ENCODE data around the gene RSF1. TPM values are rescaled to one million over a fixed set of nuclear protein-coding genes. Genes with fewer than 3 reads are reported as not detected.

The RSF1 gene
- total and polyA plus RNA-seq, 2 donors (not counting 1 experiment from before 2014, with no cell fraction given) = 4.8 to 104 TPM

- H4K20me1 ChIP-seq (ENCODE audit: control insufficient read depth, insufficient read depth, low read length, poor library complexity, severe bottlenecking) = no peaks in the 10 kb centered on the region
- H3K4me2 ChIP-seq (replicated peaks; ENCODE audit: low read depth, low read length, poor library complexity, severe bottlenecking) = no peak overlapping the region
- ATAC-seq (ENCODE audit: low read depth) (no peak), DNase-seq (no peak)
- Mint-ChIP-seq H3K4me1 (peaks cover 7% of the 10 kb centered on the region), H3K4me3 (no peak overlapping the region), H3K9me3 (ENCODE audit: insufficient read depth) (no peaks in the 10 kb centered on the region), H3K27ac (no peak overlapping the region), H3K27me3 (no peaks in the 10 kb centered on the region)
- ChIA-PET CTCF (no interaction called here), POLR2A (no interaction called here)
- peaks cover 1 to 68% of the 10 kb centered on the region in 2 experiments for H3K36me3 ChIP-seq (replicated peaks in 1 of 2; ENCODE audit: control extremely low read depth in 1 of 2, control insufficient read depth in 1 of 2, extremely low read depth in 1 of 2, insufficient read depth in 2 of 2, low read length in 1 of 2)
- TF ChIP-seq, protein P1, sequence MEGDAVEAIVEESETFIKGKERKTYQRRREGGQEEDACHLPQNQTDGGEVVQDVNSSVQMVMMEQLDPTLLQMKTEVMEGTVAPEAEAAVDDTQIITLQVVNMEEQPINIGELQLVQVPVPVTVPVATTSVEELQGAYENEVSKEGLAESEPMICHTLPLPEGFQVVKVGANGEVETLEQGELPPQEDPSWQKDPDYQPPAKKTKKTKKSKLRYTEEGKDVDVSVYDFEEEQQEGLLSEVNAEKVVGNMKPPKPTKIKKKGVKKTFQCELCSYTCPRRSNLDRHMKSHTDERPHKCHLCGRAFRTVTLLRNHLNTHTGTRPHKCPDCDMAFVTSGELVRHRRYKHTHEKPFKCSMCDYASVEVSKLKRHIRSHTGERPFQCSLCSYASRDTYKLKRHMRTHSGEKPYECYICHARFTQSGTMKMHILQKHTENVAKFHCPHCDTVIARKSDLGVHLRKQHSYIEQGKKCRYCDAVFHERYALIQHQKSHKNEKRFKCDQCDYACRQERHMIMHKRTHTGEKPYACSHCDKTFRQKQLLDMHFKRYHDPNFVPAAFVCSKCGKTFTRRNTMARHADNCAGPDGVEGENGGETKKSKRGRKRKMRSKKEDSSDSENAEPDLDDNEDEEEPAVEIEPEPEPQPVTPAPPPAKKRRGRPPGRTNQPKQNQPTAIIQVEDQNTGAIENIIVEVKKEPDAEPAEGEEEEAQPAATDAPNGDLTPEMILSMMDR (IDR thresholded peaks at IDR 0.05) = no peak
- TF ChIP-seq EZH2 (IDR thresholded peaks at IDR 0.05; ENCODE audit: borderline replicate concordance, insufficient read depth, low read depth, low read length, poor library complexity, severe bottlenecking) = no peak
- H3K79me2 ChIP-seq (ENCODE audit: control insufficient read depth, insufficient read depth, low read length) = no peaks in the 10 kb centered on the region
- H2AFZ ChIP-seq (ENCODE audit: insufficient read depth, low read depth, low read length, poor library complexity, severe bottlenecking) = no peak overlapping the region
- WGBS (ENCODE audit: insufficient coverage) = 100% methylated on average over 3 of the region's 3 CpGs
- no peaks in the 10 kb centered on the region for H3K27me3 ChIP-seq (replicated peaks in 1 of 4; ENCODE audit: control extremely low read depth in 1 of 4, control insufficient read depth in 3 of 4, insufficient read depth in 4 of 4, low read length in 3 of 4)
- H3K27ac ChIP-seq (ENCODE audit: low read length in 2 of 2) = no peak overlapping the region
- no peak overlapping the region for H3K9ac ChIP-seq (ENCODE audit: low read length)
- no peaks in the 10 kb centered on the region for H3K4me1 ChIP-seq (ENCODE audit: control insufficient read depth in 2 of 2, insufficient read depth in 2 of 2, low read length in 2 of 2)
- H3K4me3 ChIP-seq (ENCODE audit: control extremely low read depth in 1 of 5, extremely low read depth in 1 of 5, insufficient read depth in 1 of 5, low read depth in 2 of 5, low read length in 4 of 5) = no peak overlapping the region
- no peaks in the 10 kb centered on the region for H3K9me3 ChIP-seq (ENCODE audit: control extremely low read depth in 1 of 3, control insufficient read depth in 2 of 3, insufficient read depth in 1 of 3, low read length in 2 of 3)
- intact Hi-C loops (cut with micrococcal nuclease) = no loop called here
These were observed 151.8 kb downstream of the RSF1 start for GRCh38 chr11:77668760-77669159.

- Histone ChIP-seq H3K79me2 (ENCODE audit: control insufficient read depth, insufficient read depth, low read length) (no peaks in the 10 kb centered on the region), H3K9me3 (ENCODE audit: control extremely low read depth in 1 of 3, control insufficient read depth in 2 of 3, insufficient read depth in 1 of 3, low read length in 2 of 3) (no peaks in the 10 kb centered on the region), H3K4me2 (replicated peaks; ENCODE audit: low read depth, low read length, poor library complexity, severe bottlenecking) (no peak overlapping the region), H2AFZ (ENCODE audit: insufficient read depth, low read depth, low read length, poor library complexity, severe bottlenecking) (no peak overlapping the region), H3K4me1 (ENCODE audit: control insufficient read depth in 2 of 2, insufficient read depth in 2 of 2, low read length in 2 of 2) (peaks cover 10 to 14% of the 10 kb centered on the region in 2 donors), H4K20me1 (ENCODE audit: control insufficient read depth, insufficient read depth, low read length, poor library complexity, severe bottlenecking) (no peaks in the 10 kb centered on the region), H3K4me3 (ENCODE audit: control extremely low read depth in 1 of 5, extremely low read depth in 1 of 5, insufficient read depth in 1 of 5, low read depth in 2 of 5, low read length in 4 of 5) (no peak overlapping the region), H3K27me3 (replicated peaks in 1 of 4; ENCODE audit: control extremely low read depth in 1 of 4, control insufficient read depth in 3 of 4, insufficient read depth in 4 of 4, low read length in 3 of 4) (no peaks in the 10 kb centered on the region), H3K27ac (ENCODE audit: low read length in 2 of 2) (no peak overlapping the region), H3K9ac (ENCODE audit: low read length) (no peak overlapping the region), H3K36me3 (replicated peaks in 1 of 2; ENCODE audit: control extremely low read depth in 1 of 2, control insufficient read depth in 1 of 2, extremely low read depth in 1 of 2, insufficient read depth in 2 of 2, low read length in 1 of 2) (peaks cover 1 to 40% of the 10 kb centered on the region in 2 experiments)
- Mint-ChIP-seq H3K4me3 (no peak overlapping the region), H3K27ac (no peak overlapping the region), H3K9me3 (ENCODE audit: insufficient read depth) (no peaks in the 10 kb centered on the region), H3K4me1 (peaks cover 27% of the 10 kb centered on the region), H3K27me3 (no peaks in the 10 kb centered on the region)
- intact Hi-C loops (cut with micrococcal nuclease) = no loop called here
- WGBS (ENCODE audit: insufficient coverage) = no CpG with 5 or more reads among the region's 7 CpGs
- no peak for TF ChIP-seq EZH2 (IDR thresholded peaks at IDR 0.05; ENCODE audit: borderline replicate concordance, insufficient read depth, low read depth, low read length, poor library complexity, severe bottlenecking)
- ATAC-seq (ENCODE audit: low read depth) (no peak), DNase-seq (no peak)
- ChIA-PET POLR2A (no interaction called here), CTCF (no interaction called here)
These were observed 155.1 kb downstream of the RSF1 start for GRCh38 chr11:77665240-77665965.

Data from B cell (primary cell).